ACHN (cell line): ENCODE measurements around the gene ADISSP.
"Not testable (repeated sequence)": the region's sequence is repeated elsewhere in the genome, so short reads cannot be mapped to it uniquely, and the experiment has no call there.

ENCODE experiments used
- DNase-seq: peaks from one replicate; pipeline ENCODE4 v3.0.0-alpha.2; 2015
- in situ Hi-C: cut with HindIII; loops from 2 replicates; pipeline ENCODE4 v1.10.0; 2017; ENCODE audit warnings: low sequenced_read_pairs, low pct_ligation_motif_present, low pct_unique_long_range_greater_than_20kb

Gene ADISSP

DNA sequence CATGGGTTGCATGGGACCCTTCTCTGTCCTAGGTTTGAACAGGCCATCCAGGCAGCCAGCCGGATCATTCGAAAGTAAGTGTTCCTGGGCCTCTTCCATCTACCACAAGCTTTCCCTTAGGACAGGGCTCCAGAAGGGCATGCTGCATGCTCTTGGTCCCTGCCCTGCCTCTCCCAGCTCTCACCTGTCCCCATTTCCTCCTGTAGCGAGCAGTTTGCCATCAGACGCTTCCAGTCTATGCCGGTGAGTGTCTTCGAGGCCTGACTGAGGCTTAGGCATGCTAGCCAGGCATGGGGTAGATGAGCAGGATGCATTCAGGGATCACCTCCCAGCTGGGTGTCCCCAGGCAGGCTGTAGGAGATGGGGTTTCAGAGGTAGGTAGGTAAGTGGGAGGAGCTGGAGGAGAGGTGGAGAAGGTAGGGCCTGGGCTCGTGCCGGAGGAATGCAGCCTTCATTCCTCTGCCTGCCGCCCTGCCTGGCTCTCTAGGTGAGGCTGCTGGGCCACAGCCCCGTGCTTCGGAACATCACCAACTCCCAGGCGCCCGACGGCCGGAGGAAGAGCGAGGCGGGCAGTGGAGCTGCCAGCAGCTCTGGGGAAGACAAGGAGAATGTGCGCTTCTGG is 32.8 kb upstream of the ADISSP start:
- in situ Hi-C loops, result no loop called here
- DNase-seq, result no peak

DNA sequence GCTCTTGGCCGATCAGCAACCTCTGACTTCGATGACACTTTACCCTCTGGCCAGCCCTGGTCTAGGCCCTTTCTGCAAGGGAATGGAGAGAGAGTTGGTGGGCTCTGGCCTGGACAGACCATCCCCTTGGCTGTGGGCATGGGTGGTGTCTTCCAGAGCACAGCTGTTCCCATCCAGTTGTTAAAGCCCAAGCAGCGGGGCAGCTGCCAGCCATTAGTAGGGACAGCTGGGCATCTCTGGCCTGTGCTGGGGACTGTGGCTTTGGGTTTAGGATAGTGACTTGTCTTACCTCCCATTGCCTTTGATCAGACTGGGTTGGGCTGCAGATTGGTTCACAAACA is 31.3 kb upstream of the ADISSP start:
- DNase-seq, result no peak
- in situ Hi-C loops, result no loop called here

DNA sequence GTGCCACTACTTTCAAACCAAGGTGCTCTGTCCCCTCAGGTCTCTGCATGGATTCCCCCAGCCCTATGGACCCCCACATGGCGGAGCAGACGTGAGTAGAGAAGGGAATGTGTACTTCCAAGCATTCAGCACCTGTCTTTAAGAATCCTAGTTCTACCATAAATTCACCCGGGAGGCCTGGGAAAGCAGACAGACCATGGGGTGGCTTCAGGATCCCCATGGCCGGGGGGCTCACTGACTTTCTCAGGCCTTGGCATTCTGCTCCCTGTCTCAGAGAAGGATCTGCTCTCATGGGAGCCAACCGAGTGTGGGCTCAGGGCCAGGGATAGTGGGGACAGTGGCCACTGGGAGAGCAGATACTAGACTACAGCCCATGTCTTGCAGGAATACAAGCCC is 30.8 kb upstream of the ADISSP start:
- in situ Hi-C loops, result no loop called here
- DNase-seq, result no peak

DNA sequence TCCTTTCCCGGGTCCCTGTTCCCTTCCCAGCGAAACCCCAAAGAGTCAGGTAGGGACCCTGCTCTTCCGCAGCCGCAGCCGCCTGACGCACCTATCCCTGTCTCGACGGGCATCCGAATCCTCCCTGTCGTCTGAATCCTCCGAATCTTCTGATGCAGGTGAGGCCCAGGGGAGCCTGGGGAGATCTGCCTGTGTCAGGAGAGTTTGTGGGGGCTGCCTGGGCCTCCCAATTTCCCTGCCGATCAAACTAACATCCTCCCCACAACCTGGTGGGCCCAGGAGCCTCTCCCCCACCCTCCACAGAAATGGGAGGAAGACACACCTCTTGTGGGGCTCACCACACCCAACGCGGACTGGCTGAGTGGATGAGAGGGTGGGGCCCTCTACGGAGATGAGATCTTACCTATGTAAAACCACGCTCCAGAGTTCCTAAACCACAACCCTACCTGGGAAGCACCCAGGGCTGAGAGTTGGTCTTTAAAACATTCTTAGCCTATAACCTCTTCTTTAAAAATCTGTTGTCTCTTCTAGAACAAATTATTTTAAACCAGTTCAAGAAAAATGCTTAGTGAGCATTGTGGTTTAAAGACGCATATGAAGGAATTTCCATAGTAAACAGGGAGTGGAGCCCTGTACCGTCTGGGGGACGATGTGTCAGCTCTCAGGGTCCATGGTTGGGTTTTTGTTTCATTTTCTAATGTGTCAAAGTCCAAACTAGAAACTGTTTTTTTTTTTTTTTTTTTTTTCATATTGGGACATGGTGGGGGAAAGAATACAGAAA is 30.2 kb upstream of the ADISSP start:
- in situ Hi-C loops, result no loop called here
- DNase-seq, result no peak

DNA sequence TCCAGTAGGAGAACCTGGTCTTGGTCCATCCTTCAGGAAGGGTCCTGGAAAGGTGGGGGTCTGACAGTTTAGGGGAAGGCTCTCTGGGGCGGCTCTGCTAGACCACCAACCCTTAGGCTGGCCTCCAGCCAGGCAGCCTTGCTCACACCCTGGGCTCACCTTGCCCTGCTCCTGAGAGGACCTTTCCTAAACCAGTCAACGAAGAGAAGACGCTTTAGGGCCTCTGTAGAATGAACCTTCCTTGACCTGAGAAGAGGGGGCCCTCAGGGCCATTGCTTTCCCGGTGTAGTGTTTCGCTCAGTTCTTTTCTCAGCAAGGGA is 29.6 kb upstream of the ADISSP start:
- in situ Hi-C loops, result no loop called here
- no peak for DNase-seq

DNA sequence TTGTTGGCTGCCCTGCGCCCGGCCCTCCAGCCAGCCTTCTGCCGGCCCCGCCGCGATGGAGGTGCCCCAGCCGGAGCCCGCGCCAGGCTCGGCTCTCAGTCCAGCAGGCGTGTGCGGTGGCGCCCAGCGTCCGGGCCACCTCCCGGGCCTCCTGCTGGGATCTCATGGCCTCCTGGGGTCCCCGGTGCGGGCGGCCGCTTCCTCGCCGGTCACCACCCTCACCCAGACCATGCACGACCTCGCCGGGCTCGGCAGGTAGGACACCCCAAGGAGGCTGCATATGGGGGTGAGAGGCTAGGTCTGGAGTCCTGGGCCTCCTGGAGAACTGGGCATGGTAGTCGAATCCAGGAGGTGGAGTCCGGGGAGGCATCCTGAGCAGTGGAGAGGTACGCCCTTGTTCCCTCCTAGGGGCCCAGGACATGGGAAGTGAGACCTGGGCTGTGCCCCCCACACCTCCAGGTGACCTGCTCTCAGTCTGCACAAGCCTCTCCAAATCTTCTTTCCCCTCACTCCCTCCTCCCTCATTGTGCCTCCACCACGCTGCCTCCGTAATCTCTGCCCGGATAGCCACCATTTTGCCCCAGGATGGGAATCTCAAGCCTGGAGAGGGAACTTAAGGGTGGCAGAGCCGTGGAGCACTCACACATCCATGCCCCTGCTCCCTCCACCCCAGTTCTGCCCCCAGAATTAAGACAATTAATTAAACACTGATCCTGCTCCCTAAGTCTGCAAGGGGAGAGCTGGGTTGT is 29.1 kb upstream of the ADISSP start:
- in situ Hi-C loops, result no loop called here
- DNase-seq, result no peak

DNA sequence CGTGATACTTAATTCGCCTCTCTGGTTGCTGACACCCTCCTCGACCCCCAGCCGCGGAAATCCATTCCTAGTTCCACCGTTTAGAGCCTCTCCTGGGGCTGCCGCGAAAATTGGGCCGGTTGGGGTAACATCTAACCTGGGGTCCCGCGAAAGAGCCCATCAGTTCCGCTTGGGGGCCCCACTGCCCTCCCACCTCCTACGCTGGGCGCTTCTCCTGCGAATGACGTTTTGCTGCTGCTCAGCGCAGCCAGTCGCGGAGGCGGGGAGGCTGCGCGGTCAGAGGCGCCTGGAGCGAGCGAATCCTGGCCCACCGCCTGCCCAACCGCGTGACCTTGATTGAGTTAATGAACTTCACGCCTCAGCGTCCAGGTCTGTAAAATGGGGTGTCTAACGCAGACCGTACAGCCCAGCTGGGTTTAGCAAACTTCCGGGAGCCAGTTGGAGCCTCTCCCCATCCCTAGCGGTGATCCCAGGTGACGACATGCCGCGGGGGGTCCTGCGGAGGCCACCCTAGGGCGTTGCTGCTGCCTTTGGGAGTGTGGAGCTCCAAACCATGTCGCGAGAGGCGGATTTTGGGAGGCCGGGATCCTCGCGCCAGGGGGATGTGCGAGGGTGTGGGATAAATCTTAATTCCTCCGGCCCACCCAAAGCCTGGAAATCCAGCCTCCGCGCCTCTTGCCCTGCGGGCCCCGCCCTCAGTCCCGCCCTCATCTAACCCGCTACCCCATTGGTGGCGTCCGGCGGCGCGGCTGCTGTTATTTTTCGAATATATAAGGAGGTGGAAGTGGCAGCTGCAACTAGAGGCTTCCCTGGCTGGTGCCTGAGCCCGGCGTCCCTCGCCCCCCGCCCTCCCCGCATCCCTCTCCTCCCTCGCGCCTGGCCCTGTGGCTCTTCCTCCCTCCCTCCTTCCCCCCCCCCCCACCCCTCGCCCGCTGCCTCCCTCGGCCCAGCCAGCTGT is 28.2 kb upstream of the ADISSP start, which contains the start of gene CDC25B:
TSS of gene CDC25B (plus strand) at position 800 of the 958 bp plus-strand sequence. CDS start 222 bp downstream, outside the sequence.
- peak; percentile 87 for DNase-seq
- in situ Hi-C loops, result no loop called here

DNA sequence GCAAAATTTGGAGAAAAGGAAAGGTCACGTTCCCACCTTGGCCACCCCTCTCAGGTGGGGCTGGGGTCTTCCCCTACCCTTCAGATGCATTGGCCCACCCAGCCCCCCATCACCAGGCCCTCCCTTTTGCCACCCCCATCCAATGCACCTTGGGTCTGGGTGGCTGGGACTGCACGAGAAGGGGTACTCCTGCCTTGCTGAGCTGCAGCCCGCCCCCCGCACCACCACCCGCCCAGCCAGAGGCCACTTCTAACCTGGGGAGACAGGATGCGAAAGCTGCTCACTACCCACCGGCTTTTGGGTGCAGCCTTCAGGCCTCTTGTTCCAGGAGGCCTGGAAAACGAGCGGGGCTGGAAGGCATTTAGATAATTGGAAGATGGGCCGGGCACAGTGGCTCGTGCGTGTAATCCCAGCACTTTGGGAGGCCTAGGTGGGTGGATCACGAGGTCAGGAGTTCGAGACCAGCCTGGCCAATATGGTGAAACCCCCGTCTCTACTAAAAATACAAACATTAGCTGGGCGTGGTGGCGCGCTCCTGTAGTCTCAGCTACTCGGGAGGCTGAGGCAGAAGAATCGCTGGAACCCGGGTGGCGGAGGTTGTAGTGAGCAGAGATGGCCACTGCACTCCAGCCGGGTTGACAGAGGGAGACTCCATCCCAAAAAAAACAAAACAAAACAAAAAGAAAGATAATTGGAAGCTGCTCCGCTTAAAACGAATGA is 27.3 kb upstream of the ADISSP start:
- DNase-seq, result no peak
- in situ Hi-C loops, result no loop called here

DNA sequence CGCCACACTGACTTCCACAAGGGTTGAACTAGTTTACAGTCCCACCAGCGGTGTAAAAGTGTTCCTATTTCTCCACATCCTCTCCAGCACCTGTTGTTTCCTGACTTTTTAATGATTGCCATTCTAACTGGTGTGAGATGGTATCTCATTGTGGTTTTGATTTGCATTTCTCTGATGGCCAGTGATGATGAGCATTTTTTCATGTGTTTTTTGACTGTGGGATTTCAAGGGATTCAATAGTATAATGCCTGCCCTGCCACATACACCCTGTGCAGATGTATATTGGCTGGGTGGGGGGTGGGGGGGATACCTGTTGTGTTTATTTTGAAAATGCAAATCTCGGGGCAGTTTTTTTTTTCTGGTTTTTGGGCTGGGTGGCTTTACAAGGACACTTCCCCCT is 26.6 kb upstream of the ADISSP start:
- DNase-seq, in situ Hi-C loops: not testable (repeated sequence)

DNA sequence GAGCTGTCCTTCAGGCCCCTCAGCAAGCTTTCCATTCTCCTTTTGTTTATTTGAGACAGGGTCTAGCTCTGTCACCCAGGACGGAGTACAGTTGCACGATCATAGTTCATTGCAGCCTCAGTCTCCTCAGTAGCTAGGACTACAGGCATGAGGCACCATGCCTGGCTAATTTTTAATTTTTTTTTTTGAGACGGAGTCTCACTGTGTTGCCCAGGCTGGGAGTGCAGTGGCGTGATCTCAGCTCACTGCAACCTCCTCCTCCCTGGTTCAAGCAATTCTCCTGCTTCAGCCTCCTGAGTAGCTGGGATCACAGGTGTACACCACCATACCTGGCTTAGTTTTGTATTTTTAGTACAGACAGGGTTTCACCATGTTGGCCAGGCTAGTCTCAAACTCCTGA is 21.6 kb upstream of the ADISSP start:
- DNase-seq, in situ Hi-C loops: not testable (repeated sequence)

DNA sequence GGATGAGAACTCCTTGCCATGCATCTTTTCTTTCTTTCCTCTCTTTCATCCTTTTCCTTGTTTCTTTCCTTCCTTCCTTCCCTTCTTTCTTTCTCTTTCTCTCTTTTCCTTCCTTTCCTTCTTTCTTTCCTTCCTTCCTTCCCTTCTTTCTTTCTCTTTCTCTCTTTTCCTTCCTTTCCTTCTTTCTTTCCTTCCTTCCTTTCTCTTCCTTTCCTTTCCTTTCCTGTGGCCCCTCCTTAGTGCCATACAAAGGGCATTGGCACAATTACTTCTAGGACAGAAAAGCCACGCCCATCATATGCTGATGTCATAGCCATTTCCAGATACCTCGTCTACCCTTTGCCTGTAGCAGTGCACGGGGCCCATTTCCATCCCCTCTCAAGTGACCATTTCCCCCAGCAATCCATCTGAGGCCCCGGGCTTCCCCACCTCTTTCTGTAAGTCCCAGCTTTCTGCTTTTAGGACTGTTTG is 21.2 kb upstream of the ADISSP start:
- in situ Hi-C loops, result no loop called here

DNA sequence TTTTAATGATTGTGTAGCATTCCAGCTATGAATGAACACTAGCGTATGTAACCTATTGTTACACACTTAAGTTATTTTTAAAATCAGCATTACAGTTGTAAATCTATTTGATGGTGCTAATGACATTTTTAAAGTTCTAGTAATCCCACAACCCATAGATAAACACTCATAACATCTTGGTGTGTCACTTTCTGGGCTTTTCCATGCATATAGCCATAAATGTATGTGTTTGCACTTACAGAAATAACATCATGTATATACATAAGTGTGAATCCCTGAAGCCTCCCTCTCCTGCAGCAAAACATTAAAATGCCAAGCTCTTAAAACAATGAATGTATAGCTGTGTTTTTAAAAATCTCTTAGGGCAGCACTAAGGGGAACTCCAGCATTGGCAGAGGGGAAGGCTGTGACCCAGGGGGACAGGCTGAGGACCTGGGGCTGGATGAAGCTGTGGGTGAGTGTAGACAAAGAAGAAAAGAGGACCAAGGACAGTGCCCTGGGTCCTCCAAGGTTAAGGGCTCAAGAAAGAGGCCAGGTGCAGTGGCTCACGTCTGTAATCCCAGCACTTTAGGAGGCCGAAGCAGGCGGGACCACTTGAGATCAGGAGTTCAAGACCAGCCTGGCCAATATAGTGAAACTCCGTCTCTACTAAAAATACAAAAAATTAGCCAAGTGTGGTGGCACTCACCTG is 19.9 kb upstream of the ADISSP start:
- no peak for DNase-seq
- in situ Hi-C loops, result no loop called here

More for the DNA sequence above, 21.2 kb upstream of the ADISSP start:
- peak; percentile 24 for DNase-seq

DNA sequence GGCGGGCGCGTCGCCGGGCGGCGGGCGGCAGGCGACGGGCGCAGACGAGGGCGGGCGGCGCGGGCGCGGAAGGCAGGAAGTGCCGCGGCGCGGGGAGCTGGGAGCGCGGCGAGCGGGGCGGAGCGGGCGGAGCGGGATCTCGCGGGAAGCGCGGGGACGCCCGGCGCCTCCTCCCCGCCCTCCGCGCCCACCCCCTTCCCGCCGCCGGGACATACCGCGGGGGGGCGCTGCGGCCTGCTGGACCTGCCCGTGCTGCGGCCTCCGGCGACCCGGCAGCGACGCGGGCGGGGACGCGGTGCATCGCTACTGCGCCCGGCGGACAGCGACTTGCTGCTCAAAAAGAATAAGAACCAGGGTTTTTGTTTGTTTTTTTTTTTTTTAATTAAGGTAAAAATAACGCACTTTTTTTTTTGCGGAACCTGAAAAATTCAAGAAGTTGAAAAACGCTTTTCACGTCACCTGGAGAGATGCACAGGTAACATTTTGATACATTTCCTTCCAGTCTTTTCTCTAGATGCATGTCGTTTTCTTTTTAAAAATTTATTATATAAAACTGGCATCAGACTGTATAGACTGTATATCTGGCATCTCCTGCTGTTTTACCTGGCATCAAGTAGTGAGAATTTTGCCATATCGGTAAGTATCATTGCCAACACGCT is 19.2 kb upstream of the ADISSP start, which contains the start of gene CENPB:
TSS of gene CENPB (minus strand) at position 76 of the 659 bp plus-strand sequence. CDS start 257 bp downstream, outside the sequence.
- peak; percentile 82 for DNase-seq
- in situ Hi-C loops, result no loop called here

DNA sequence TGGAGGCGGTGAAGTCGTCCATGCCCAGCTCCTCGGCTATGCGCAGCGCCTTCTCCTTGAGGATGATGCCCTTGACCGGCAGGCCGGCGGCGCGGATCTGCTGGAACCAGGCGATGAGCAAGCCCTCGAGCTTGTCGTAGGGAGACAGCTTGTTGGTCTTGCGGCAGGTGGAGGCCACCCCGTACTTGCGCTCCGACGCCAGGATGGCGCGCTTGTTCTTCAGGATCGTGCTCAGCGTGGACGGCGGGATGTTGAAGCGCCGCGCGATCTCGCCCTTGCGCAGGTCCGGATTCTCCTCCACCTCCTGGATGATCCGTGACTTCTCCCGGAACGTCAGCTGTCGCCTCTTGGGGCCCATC is 18.6 kb upstream of the ADISSP start:
- peak; percentile 54 for DNase-seq
- in situ Hi-C loops, result no loop called here

DNA sequence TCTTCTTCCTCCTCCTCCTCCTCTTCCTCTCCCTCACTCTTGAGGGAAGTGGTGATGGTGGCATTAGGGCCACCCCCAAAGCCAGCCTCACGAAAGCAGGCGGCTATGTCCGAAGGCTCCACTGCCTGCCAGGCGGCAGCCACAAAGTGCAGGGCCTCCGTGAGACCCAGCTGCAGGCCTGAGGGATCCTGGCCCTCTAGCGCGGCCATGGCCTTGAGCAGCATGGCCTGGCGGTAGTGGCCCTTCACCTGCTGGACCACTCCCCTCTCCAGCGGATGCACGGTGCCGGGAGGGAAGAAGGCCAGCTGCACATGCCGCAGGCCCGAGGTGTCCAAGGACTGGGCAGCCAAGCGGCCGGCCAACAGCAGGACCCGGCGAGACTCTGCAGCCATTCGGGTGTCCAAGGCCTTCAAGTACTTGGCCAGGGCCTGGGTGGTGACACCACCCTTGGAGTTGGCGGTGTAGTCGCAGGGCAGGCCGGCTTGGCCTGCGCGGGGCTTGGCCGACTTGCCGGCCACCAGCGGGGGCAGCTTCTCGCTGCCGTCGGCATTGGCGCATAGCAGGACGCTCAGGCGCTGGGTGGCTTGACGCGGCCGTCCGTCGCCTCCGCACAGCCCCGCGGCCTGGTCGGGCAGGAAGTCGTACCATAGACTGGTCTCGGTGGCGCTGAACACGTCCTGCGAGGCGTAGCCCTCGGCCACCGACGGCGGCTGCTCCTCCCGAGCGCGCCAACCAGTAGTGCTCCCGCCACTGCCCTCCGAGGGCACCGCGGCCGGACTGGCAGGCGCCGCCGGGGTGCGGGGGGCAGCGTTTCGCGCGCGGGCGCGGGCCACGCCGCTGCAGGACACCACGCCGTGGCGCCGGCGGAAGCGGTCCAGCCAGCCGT is 17.9 kb upstream of the ADISSP start:
- in situ Hi-C loops, result no loop called here
- no peak for DNase-seq

DNA sequence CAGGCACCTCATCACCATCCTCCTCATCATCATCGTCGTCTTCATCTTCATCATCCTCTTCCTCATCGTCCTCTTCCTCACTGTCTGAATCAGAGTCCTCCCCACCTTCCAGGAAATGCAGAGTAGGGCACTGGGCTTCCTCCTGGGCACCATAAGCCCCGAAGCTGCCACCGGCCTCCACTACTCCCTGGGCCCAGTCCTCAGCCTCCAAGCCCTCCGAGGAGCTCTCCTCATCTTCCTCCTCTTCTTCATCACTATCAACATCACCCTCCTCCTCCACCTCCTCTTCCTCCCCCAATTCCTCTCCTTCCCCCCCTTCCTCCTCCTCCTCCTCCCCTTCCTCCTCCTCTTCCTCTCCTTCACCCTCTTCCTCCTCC is 17.3 kb upstream of the ADISSP start:
- in situ Hi-C loops, result no loop called here
- DNase-seq, result no peak
